GM04503 (cell line): ENCODE measurements around the gene UTP18.

Experiments used
- DNase-seq: peaks from one replicate; pipeline ENCODE4 v3.0.0-alpha.2; 2012; ENCODE audit warnings: low read depth

The UTP18 gene

GRCh38 chr17:51335883-51336822 is 75.8 kb downstream of the UTP18 start:
- no peak for DNase-seq

GRCh38 chr17:51341457-51341856 is 81.1 kb downstream of the UTP18 start:
- no peak for DNase-seq

- no peak for DNase-seq
These were observed 81.9 kb downstream of the UTP18 start for GRCh38 chr17:51342257-51342656.

GRCh38 chr17:51344532-51344931 is 84.2 kb downstream of the UTP18 start:
- DNase-seq, result no peak

GRCh38 chr17:51346218-51346982 is 86.1 kb downstream of the UTP18 start:
- DNase-seq, result no peak
